Mesodermal cell (in vitro differentiated cells): Measurements from ENCODE around the gene KIRREL1.

Experiments used
- H3K27ac ChIP-seq: 2 replicates; pipeline ENCODE4 v1.7.0; 2013; ENCODE audit warnings: mild to moderate bottlenecking, low read depth, low read length, moderate library complexity; ENCODE audit not compliant: severe bottlenecking
- H3K36me3 ChIP-seq: 2 replicates; pipeline ENCODE4 v1.7.1; 2013; ENCODE audit warnings: mild to moderate bottlenecking, low read length, moderate library complexity; ENCODE audit not compliant: control insufficient read depth, insufficient read depth
- H3K4me1 ChIP-seq: one replicate; pipeline ENCODE4 v1.7.1; 2013; ENCODE audit warnings: mild to moderate bottlenecking, low read length; ENCODE audit not compliant: insufficient read depth, control insufficient read depth, poor library complexity, severe bottlenecking
- H3K4me3 ChIP-seq: 2 replicates; pipeline ENCODE4 v1.7.0; 2013; ENCODE audit warnings: low read length, control low read depth, mild to moderate bottlenecking; ENCODE audit not compliant: insufficient read depth, poor library complexity, severe bottlenecking; ENCODE audit errors: extremely low read depth
- H3K9me3 ChIP-seq: 2 replicates; pipeline ENCODE4 v1.7.1; 2013; ENCODE audit warnings: mild to moderate bottlenecking, low read length, moderate library complexity; ENCODE audit not compliant: control insufficient read depth
- WGBS, 2 experiments: methylation state at CpG; one replicate each; pipeline ENCODE4 v1.1.5; 2013; ENCODE audit warnings: missing lambda C conversion rate in 2 of 2; ENCODE audit not compliant: insufficient coverage in 2 of 2; 5-methylcytosine and 5-hydroxymethylcytosine counted together

The KIRREL1 gene

GRCh38 chr1:158053276-158053675, 59.8 kb downstream of the KIRREL1 start:
- Histone ChIP-seq H3K27ac (peak overlapping the region; percentile 67), H3K4me1 (peaks cover 37% of the 10 kb centered on the region), H3K4me3 (no peak overlapping the region), H3K9me3 (no peaks in the 10 kb centered on the region), H3K36me3 (peaks cover 69% of the 10 kb centered on the region)

- 93% methylated on average over 3 of the region's 4 CpGs; no CpG with 5 or more reads in 1 of the 2 experiments for WGBS, 2 experiments
- Histone ChIP-seq H3K9me3 (no peaks in the 10 kb centered on the region), H3K4me1 (peaks cover 49% of the 10 kb centered on the region), H3K4me3 (no peak overlapping the region), H3K36me3 (peaks cover 71% of the 10 kb centered on the region), H3K27ac (no peak overlapping the region)
Measured at GRCh38 chr1:158054721-158055120, 61.3 kb downstream of the KIRREL1 start.

GRCh38 chr1:158055854-158056253, 62.4 kb downstream of the KIRREL1 start:
- peaks cover 61% of the 10 kb centered on the region for H3K4me1 ChIP-seq
- WGBS, 2 experiments: 74 to 86% methylated on average over 4 of the region's 4 CpGs

GRCh38 chr1:158056498-158056897, 63.1 kb downstream of the KIRREL1 start:
- Histone ChIP-seq H3K4me3 (no peak overlapping the region), H3K36me3 (peaks cover 62% of the 10 kb centered on the region), H3K27ac (no peak overlapping the region), H3K9me3 (no peaks in the 10 kb centered on the region), H3K4me1 (peaks cover 63% of the 10 kb centered on the region)
- 97 to 100% methylated on average over 1 to 2 of the region's 5 CpGs for WGBS, 2 experiments

More at GRCh38 chr1:158055854-158056253, 62.4 kb downstream of the KIRREL1 start:
- Histone ChIP-seq H3K27ac (no peak overlapping the region), H3K9me3 (no peaks in the 10 kb centered on the region), H3K4me3 (no peak overlapping the region), H3K36me3 (peaks cover 62% of the 10 kb centered on the region)

GRCh38 chr1:158058237-158058985, 65.0 kb downstream of the KIRREL1 start:
- Histone ChIP-seq H3K27ac (peak overlapping the region; percentile 24), H3K4me1 (peaks cover 58% of the 10 kb centered on the region), H3K36me3 (peaks cover 61% of the 10 kb centered on the region), H3K4me3 (no peak overlapping the region), H3K9me3 (no peaks in the 10 kb centered on the region)
- WGBS, 2 experiments: 73 to 78% methylated on average over 3 to 7 of the region's 10 CpGs

- peaks cover 62% of the 10 kb centered on the region for H3K36me3 ChIP-seq
- WGBS, 2 experiments: 13 to 20% methylated on average over 2 to 4 of the region's 4 CpGs
- H3K9me3 ChIP-seq: no peaks in the 10 kb centered on the region
- H3K4me3 ChIP-seq: no peak overlapping the region
- H3K27ac ChIP-seq: peak overlapping the region; percentile 72
- H3K4me1 ChIP-seq: peaks cover 52% of the 10 kb centered on the region
Measured at GRCh38 chr1:158059984-158060383, 66.5 kb downstream of the KIRREL1 start.

- peaks cover 36% of the 10 kb centered on the region for H3K4me1 ChIP-seq
- no peak overlapping the region for H3K27ac ChIP-seq
- WGBS, 2 experiments: 98 to 99% methylated on average over 7 of the region's 7 CpGs
- peaks cover 49% of the 10 kb centered on the region for H3K36me3 ChIP-seq
- H3K9me3 ChIP-seq: no peaks in the 10 kb centered on the region
- no peak overlapping the region for H3K4me3 ChIP-seq
Measured at GRCh38 chr1:158062174-158062573, 68.7 kb downstream of the KIRREL1 start.

GRCh38 chr1:158067662-158068061, 74.2 kb downstream of the KIRREL1 start:
- Histone ChIP-seq H3K36me3 (peaks cover 34% of the 10 kb centered on the region), H3K9me3 (no peaks in the 10 kb centered on the region), H3K4me1 (peaks cover 32% of the 10 kb centered on the region), H3K4me3 (no peak overlapping the region), H3K27ac (peak overlapping the region; percentile 74)
- 76 to 78% methylated on average over 3 to 4 of the region's 6 CpGs for WGBS, 2 experiments

- Histone ChIP-seq H3K4me3 (no peak overlapping the region), H3K27ac (no peak overlapping the region)
- WGBS, 2 experiments: 85 to 91% methylated on average over 9 of the region's 12 CpGs
Measured at GRCh38 chr1:158068918-158069317, 75.5 kb downstream of the KIRREL1 start.

GRCh38 chr1:158071138-158071537, 77.7 kb downstream of the KIRREL1 start:
- peaks cover 45% of the 10 kb centered on the region for H3K36me3 ChIP-seq
- H3K4me1 ChIP-seq: peaks cover 39% of the 10 kb centered on the region
- peak overlapping the region; percentile 23 for H3K27ac ChIP-seq
- H3K4me3 ChIP-seq: no peak overlapping the region
- 76 to 82% methylated on average over 8 to 14 of the region's 14 CpGs for WGBS, 2 experiments
- H3K9me3 ChIP-seq: no peaks in the 10 kb centered on the region

More at GRCh38 chr1:158068918-158069317, 75.5 kb downstream of the KIRREL1 start:
- peaks cover 36% of the 10 kb centered on the region for H3K36me3 ChIP-seq
- no peaks in the 10 kb centered on the region for H3K9me3 ChIP-seq
- peaks cover 32% of the 10 kb centered on the region for H3K4me1 ChIP-seq

- no peak overlapping the region for H3K4me3 ChIP-seq
Measured at GRCh38 chr1:158075078-158075477, 81.6 kb downstream of the KIRREL1 start.

More at GRCh38 chr1:158075078-158075477, 81.6 kb downstream of the KIRREL1 start:
- Histone ChIP-seq H3K36me3 (peaks cover 70% of the 10 kb centered on the region), H3K27ac (no peak overlapping the region), H3K4me1 (peaks cover 26% of the 10 kb centered on the region), H3K9me3 (no peaks in the 10 kb centered on the region)
- WGBS, 2 experiments: 89 to 91% methylated on average over 7 of the region's 9 CpGs
